Liver (tissue), 9 donors: ENCODE results near the gene TPGS1. TPM values are rescaled to one million over a fixed set of nuclear protein-coding genes. Genes with fewer than 3 reads are reported as not detected.

ENCODE experiments used
- DNase-seq: peaks from one replicate; pipeline ENCODE4 v3.0.0-alpha.2; 2017; ENCODE audit warnings: low spot score
- H3K27ac ChIP-seq, 2 donors: one replicate each; pipeline ENCODE4 v1.7.0; 2013; ENCODE audit warnings: inconsistent platforms in 2 of 2, low read length in 2 of 2, control low read depth in 1 of 2, low read depth in 1 of 2, mild to moderate bottlenecking in 1 of 2
- H3K27me3 ChIP-seq, 4 donors: one replicate each; pipeline versions ENCODE4 v1.6.1 to v1.7.0; 2013; ENCODE audit warnings: low read length in 3 of 4, inconsistent platforms in 1 of 4, mild to moderate bottlenecking in 1 of 4, moderate library complexity in 1 of 4; ENCODE audit not compliant: control insufficient read depth in 4 of 4, insufficient read depth in 4 of 4
- H3K36me3 ChIP-seq, 4 donors: one replicate each; pipeline versions ENCODE4 v1.6.1 to v1.7.0; 2013; ENCODE audit warnings: low read length in 3 of 4, mild to moderate bottlenecking in 3 of 4, low read depth in 1 of 4, moderate library complexity in 1 of 4; ENCODE audit not compliant: control insufficient read depth in 4 of 4, insufficient read depth in 3 of 4
- H3K4me1 ChIP-seq, 4 donors: one replicate each; pipeline versions ENCODE4 v1.6.1 to v1.7.0; 2013; ENCODE audit warnings: low read length in 3 of 4, mild to moderate bottlenecking in 3 of 4, moderate library complexity in 1 of 4; ENCODE audit not compliant: control insufficient read depth in 4 of 4, insufficient read depth in 4 of 4
- H3K4me3 ChIP-seq, 3 donors: one replicate each; pipeline versions ENCODE4 v1.6.1 to v1.7.0; 2013; ENCODE audit warnings: low read length in 3 of 3, control low read depth in 1 of 3, low read depth in 1 of 3, mild to moderate bottlenecking in 1 of 3
- H3K9ac ChIP-seq, 2 donors: one replicate each; pipeline ENCODE4 v1.7.0; 2013; ENCODE audit warnings: low read length in 2 of 2, mild to moderate bottlenecking in 2 of 2, moderate library complexity in 2 of 2, control low read depth in 1 of 2, low read depth in 1 of 2
- H3K9me3 ChIP-seq, 4 donors: one replicate each; pipeline versions ENCODE4 v1.6.1 to v1.7.0; 2013; ENCODE audit warnings: low read length in 3 of 4; ENCODE audit not compliant: control insufficient read depth in 4 of 4
- ATF3 ChIP-seq: IDR thresholded peaks from 2 replicates; pipeline ENCODE4 v1.6.1; 2016; ENCODE audit warnings: antibody characterized with exemption
- CTCF ChIP-seq: fragments of 150-350 bp; IDR thresholded peaks from 2 replicates; pipeline ENCODE4 v1.5.1; 2017; ENCODE audit warnings: improper control_type of control experiment, low read depth, low read length; ENCODE audit not compliant: missing input control
- EGR1 ChIP-seq, 2 donors: IDR thresholded peaks; 2 replicates each; pipeline ENCODE4 v1.6.1; 2016 to 2018; ENCODE audit warnings: antibody characterized with exemption in 2 of 2, low read depth in 2 of 2
- FOXA1 ChIP-seq: IDR thresholded peaks from 2 replicates; pipeline ENCODE4 v1.6.1; 2016; ENCODE audit warnings: antibody characterized with exemption
- FOXA2 ChIP-seq: IDR thresholded peaks from 2 replicates; pipeline ENCODE4 v1.6.1; 2016; ENCODE audit warnings: antibody characterized with exemption
- GABPA ChIP-seq, 2 donors: IDR thresholded peaks in 1 of 2; conservative IDR thresholded peaks in 1 of 2; 2 replicates each; pipeline ENCODE4 v1.6.1; 2016; ENCODE audit warnings: antibody characterized with exemption in 2 of 2, mild to moderate bottlenecking in 1 of 2, moderate library complexity in 1 of 2
- HNF4A ChIP-seq, 2 donors: conservative IDR thresholded peaks; 2 replicates each; pipeline ENCODE4 v1.6.1; 2016; ENCODE audit warnings: antibody characterized with exemption in 2 of 2, mild to moderate bottlenecking in 2 of 2
- HNF4G ChIP-seq: IDR thresholded peaks from 2 replicates; pipeline ENCODE4 v1.6.1; 2016; ENCODE audit warnings: antibody characterized with exemption
- JUND ChIP-seq, 2 donors: IDR thresholded peaks; 2 replicates each; pipeline ENCODE4 v1.6.1; 2016; ENCODE audit warnings: antibody characterized with exemption in 2 of 2
- MAX ChIP-seq: IDR thresholded peaks from 2 replicates; pipeline ENCODE4 v1.6.1; 2016; ENCODE audit warnings: antibody characterized with exemption
- NR2F2 ChIP-seq: IDR thresholded peaks from 2 replicates; pipeline ENCODE4 v1.6.1; 2016; ENCODE audit warnings: antibody characterized with exemption
- RAD21 ChIP-seq, 2 donors: IDR thresholded peaks; 2 replicates each; pipeline ENCODE4 v1.6.1; 2016; ENCODE audit warnings: antibody characterized with exemption in 2 of 2, mild to moderate bottlenecking in 2 of 2
- REST ChIP-seq: IDR thresholded peaks from 2 replicates; pipeline ENCODE4 v1.6.1; 2016; ENCODE audit warnings: antibody characterized with exemption, mild to moderate bottlenecking
- RXRA ChIP-seq, 2 donors: IDR thresholded peaks; 2 replicates each; pipeline ENCODE4 v1.6.1; 2017 to 2018; ENCODE audit warnings: antibody characterized with exemption in 2 of 2, mild to moderate bottlenecking in 1 of 2
- SP1 ChIP-seq: IDR thresholded peaks from 2 replicates; pipeline ENCODE4 v1.6.1; 2018; ENCODE audit warnings: antibody characterized with exemption, mild to moderate bottlenecking
- TAF1 ChIP-seq: conservative IDR thresholded peaks from 2 replicates; pipeline ENCODE4 v1.6.1; 2016; ENCODE audit warnings: antibody characterized with exemption, mild to moderate bottlenecking
- YY1 ChIP-seq: IDR thresholded peaks from 2 replicates; pipeline ENCODE4 v1.6.1; 2016; ENCODE audit warnings: antibody characterized with exemption, mild to moderate bottlenecking
- ZBTB33 ChIP-seq: IDR thresholded peaks from 2 replicates; pipeline ENCODE4 v1.6.1; 2016; ENCODE audit warnings: antibody characterized with exemption
- WGBS: extraction: QIAGEN DNeasy Blood & Tissue Kit; methylation state at CpG from one replicate; pipeline ENCODE4 v1.1.7; 2013; 5-methylcytosine and 5-hydroxymethylcytosine counted together
- polyA plus RNA-seq, 2 donors: library from polyadenylated mRNA; stranded (reverse) in 1 of 2; unstranded in 1 of 2; fragments of 200-250 nt in 1 of 2; fragments of >200 nt in 1 of 2; fragmentation: Nextera tagmentation in 1 of 2; extraction: Ambion mirVana in 1 of 2; gene quantifications; one replicate each; pipeline versions ENCODE4 v1.2.1 to v1.2.3, GENCODE V29; 2013 to 2015
- total RNA-seq, 2 donors: library from RNA; depleted of rRNA; stranded (reverse); fragments of >200 nt; gene quantifications; one replicate each; pipeline ENCODE4 v1.2.3, GENCODE V29; 2014
- donor health status: healthy.
- donor health status: healthy.
- donor health status: healthy.
- donor health status: healthy.
- donor health status: healthy.

TPGS1 gene
- total and polyA plus RNA-seq, 4 donors: 1.7 to 15.5 (median 14.7) TPM

GRCh38 chr19:496986-497385 is 10.3 kb upstream of the TPGS1 start (continued):
- TF ChIP-seq ZBTB33: no peak
- TF ChIP-seq FOXA1: no peak

- peaks cover 0 to 5% (median 0%) of the 10 kb centered on the region in 4 donors for H3K27me3 ChIP-seq
- H3K27ac ChIP-seq: no peak overlapping the region
- H3K4me3 ChIP-seq: no peak overlapping the region
- H3K4me1 ChIP-seq: peaks cover 0 to 7% (median 4%) of the 10 kb centered on the region in 4 donors
- no peak overlapping the region for H3K9ac ChIP-seq
- TF ChIP-seq SP1 (no peak), RXRA (IDR thresholded peaks at IDR 0.05) (no peak), GABPA (IDR thresholded peaks at IDR 0.05 in 1 of 2, conservative IDR thresholded peaks at IDR 0.05 in 1 of 2) (no peak), TAF1 (no peak), NR2F2 (no peak), REST (no peak), ATF3 (no peak), YY1 (no peak), HNF4G (no peak), FOXA1 (no peak), FOXA2 (no peak), RAD21 (IDR thresholded peaks at IDR 0.05) (no peak), MAX (no peak), JUND (IDR thresholded peaks at IDR 0.05) (no peak), ZBTB33 (no peak), CTCF (no peak), HNF4A (conservative IDR thresholded peaks at IDR 0.05) (no peak), EGR1 (IDR thresholded peaks at IDR 0.05; ENCODE audit: low read depth in 2 of 2) (no peak)
- WGBS: 4% methylated on average over 36 of the region's 36 CpGs
- no peaks in the 10 kb centered on the region for H3K36me3 ChIP-seq
- no peaks in the 10 kb centered on the region for H3K9me3 ChIP-seq
- no peak for DNase-seq
These were observed 9.8 kb upstream of the TPGS1 start for GRCh38 chr19:497491-497868.
